HepG2 (cell line): Measurements from ENCODE around the gene HEY2. TPM values are rescaled to one million over a fixed set of nuclear protein-coding genes. Genes with fewer than 3 reads are reported as not detected.

Experiments
- ADNP ChIP-seq: sonication (generic); formaldehyde crosslinking; IDR thresholded peaks from 2 replicates; pipeline ENCODE4 v1.4.0; 2020; ENCODE audit warnings: missing genetic modification reagents
- CENPT ChIP-seq: sonication (generic); formaldehyde crosslinking; IDR thresholded peaks from 2 replicates; pipeline ENCODE4 v1.8.0; 2022; ENCODE audit warnings: low read depth, mild to moderate bottlenecking, moderate library complexity, missing genetic modification reagents
- HCFC1 ChIP-seq: fragments of 150-350 bp; IDR thresholded peaks from 2 replicates; pipeline ENCODE4 v1.6.1; 2014; ENCODE audit warnings: low read depth, low read length
- HNRNPUL1 ChIP-seq: fragments of 200-400 bp; formaldehyde crosslinking; IDR thresholded peaks from 2 replicates; pipeline ENCODE4 v1.6.1; 2017; ENCODE audit warnings: low read depth, mild to moderate bottlenecking, low read length, moderate library complexity
- PRMT3 ChIP-seq: sonication (generic); formaldehyde crosslinking; IDR thresholded peaks from 2 replicates; pipeline ENCODE4 v1.8.1; 2022; ENCODE audit warnings: low read depth, mild to moderate bottlenecking, moderate library complexity, missing genetic modification reagents, borderline replicate concordance
- SALL1 ChIP-seq: sonication (generic); formaldehyde crosslinking; IDR thresholded peaks from 2 replicates; pipeline ENCODE4 v1.8.0; 2022; ENCODE audit warnings: mild to moderate bottlenecking, missing genetic modification reagents
- ZBTB20 ChIP-seq: sonication (generic); formaldehyde crosslinking; IDR thresholded peaks from 2 replicates; pipeline ENCODE4 v1.8.1; 2023; ENCODE audit warnings: missing genetic modification reagents, low read depth, mild to moderate bottlenecking, borderline replicate concordance
- ZNF20 ChIP-seq: sonication (generic); formaldehyde crosslinking; IDR thresholded peaks from 2 replicates; pipeline ENCODE4 v1.4.0; 2020; ENCODE audit warnings: mild to moderate bottlenecking, moderate library complexity, missing genetic modification reagents
- ZNF207 ChIP-seq: fragments of 450-650 bp; IDR thresholded peaks from 2 replicates; pipeline ENCODE4 v1.6.1; 2016; ENCODE audit warnings: antibody characterized with exemption, borderline replicate concordance
- ZNF460 ChIP-seq: sonication (generic); formaldehyde crosslinking; IDR thresholded peaks from 2 replicates; pipeline ENCODE4 v1.5.1; 2020; ENCODE audit warnings: missing genetic modification reagents, mild to moderate bottlenecking, borderline replicate concordance
- polyA plus RNA-seq, 8 experiments: library from polyadenylated mRNA; depleted of rRNA in 3 of 8; stranded (reverse) in 7 of 8; unstranded in 1 of 8; fragments of >200 nt; fragmentation: Illumina TruSeq in 4 of 8; extraction: Trizol in 4 of 8; gene quantifications; 2 replicates each; pipeline versions ENCODE4 v1.2.1 to v1.2.3, GENCODE V29; 2011 to 2016; ENCODE audit warnings: low read depth in 4 of 8, missing spikeins in 1 of 8, mixed read lengths in 1 of 8; ENCODE audit not compliant: insufficient read depth in 1 of 8
- total RNA-seq, 5 experiments: library from RNA; depleted of rRNA; stranded (reverse); fragments of >200 nt; fragmentation: Illumina TruSeq; extraction: Trizol; gene quantifications; 2 replicates each; pipeline ENCODE4 v1.2.3, GENCODE V29; 2016; ENCODE audit warnings: low read depth in 1 of 5
- TF ChIP-seq, protein P1 (sequence below), 2 experiments: fragments of 450-650 bp in 1 of 2; sonication (generic) in 1 of 2; formaldehyde crosslinking in 1 of 2; IDR thresholded peaks; 2 replicates each; pipeline versions ENCODE4 v1.6.1 to v1.8.0; 2016 to 2022; ENCODE audit warnings: antibody characterized with exemption in 1 of 2, mild to moderate bottlenecking in 1 of 2, missing genetic modification reagents in 1 of 2
- TF ChIP-seq, protein P2 (sequence below): sonication (generic); formaldehyde crosslinking; IDR thresholded peaks from 2 replicates; pipeline ENCODE4 v1.4.0; 2020; ENCODE audit warnings: mild to moderate bottlenecking, low read depth, missing genetic modification reagents
- TF ChIP-seq, protein P3 (sequence below): sonication (generic); formaldehyde crosslinking; IDR thresholded peaks from 2 replicates; pipeline ENCODE4 v1.4.0; 2020; ENCODE audit warnings: missing genetic modification reagents, borderline replicate concordance
- TF ChIP-seq, protein P4 (sequence below): sonication (generic); formaldehyde crosslinking; IDR thresholded peaks from 2 replicates; pipeline ENCODE4 v1.4.0; 2020; ENCODE audit warnings: missing genetic modification reagents

The HEY2 gene
- total and polyA plus RNA-seq, 2 of the 13 experiments (the other 11 are each of a cell fraction or from before 2014, with no cell fraction given): 0.04 TPM

DNA sequence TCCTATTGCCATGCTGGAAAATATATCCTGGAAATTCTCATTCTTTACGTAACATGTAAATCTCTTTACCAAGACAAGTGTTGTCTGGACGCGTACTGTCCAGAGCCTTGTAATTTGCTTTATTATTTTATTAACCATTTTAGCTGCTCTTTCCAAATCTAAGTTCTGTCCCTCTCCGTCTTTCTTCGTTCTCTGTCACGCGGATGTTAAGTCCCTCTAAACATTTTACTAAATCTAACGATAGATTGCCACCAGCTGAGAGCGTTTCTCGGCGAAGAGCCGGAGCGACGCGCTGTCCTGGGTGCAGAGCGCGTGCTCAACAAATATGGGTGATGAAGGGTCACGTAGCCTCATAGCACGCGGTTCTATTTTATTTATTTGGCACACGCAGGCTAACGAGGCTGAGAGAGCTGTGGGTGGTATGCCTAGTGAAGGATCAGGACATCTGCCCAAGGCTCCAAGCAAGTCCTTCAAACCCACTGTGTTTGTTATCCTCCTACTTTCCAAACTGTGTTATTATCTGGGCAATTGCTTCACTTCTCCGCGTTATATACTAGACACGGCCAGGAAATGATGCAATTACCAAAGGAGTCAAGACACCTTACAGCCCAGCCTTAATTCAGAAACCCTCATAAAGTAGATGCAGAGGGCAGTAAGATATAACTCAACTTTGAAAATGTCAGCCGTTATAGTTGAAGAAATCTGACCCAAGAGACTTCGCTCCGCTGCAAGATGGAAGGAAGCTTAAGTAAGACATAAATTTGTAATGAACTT lies 31.3 kb downstream of the HEY2 start (continued):
- TF ChIP-seq ZBTB20 (CRISPR knock-in tag): peak; percentile 74; the same call in 1 of the 2 replicates
- 0 out of 2 replicates have a peak, but pooled peaks have one; percentile 8 for TF ChIP-seq HCFC1
- peak; percentile 73 for TF ChIP-seq SALL1 (CRISPR knock-in tag)
- TF ChIP-seq ZNF460 (CRISPR knock-in tag): no peak
- no peak for TF ChIP-seq HNRNPUL1
- no peak for TF ChIP-seq ADNP
- TF ChIP-seq, protein P1, sequence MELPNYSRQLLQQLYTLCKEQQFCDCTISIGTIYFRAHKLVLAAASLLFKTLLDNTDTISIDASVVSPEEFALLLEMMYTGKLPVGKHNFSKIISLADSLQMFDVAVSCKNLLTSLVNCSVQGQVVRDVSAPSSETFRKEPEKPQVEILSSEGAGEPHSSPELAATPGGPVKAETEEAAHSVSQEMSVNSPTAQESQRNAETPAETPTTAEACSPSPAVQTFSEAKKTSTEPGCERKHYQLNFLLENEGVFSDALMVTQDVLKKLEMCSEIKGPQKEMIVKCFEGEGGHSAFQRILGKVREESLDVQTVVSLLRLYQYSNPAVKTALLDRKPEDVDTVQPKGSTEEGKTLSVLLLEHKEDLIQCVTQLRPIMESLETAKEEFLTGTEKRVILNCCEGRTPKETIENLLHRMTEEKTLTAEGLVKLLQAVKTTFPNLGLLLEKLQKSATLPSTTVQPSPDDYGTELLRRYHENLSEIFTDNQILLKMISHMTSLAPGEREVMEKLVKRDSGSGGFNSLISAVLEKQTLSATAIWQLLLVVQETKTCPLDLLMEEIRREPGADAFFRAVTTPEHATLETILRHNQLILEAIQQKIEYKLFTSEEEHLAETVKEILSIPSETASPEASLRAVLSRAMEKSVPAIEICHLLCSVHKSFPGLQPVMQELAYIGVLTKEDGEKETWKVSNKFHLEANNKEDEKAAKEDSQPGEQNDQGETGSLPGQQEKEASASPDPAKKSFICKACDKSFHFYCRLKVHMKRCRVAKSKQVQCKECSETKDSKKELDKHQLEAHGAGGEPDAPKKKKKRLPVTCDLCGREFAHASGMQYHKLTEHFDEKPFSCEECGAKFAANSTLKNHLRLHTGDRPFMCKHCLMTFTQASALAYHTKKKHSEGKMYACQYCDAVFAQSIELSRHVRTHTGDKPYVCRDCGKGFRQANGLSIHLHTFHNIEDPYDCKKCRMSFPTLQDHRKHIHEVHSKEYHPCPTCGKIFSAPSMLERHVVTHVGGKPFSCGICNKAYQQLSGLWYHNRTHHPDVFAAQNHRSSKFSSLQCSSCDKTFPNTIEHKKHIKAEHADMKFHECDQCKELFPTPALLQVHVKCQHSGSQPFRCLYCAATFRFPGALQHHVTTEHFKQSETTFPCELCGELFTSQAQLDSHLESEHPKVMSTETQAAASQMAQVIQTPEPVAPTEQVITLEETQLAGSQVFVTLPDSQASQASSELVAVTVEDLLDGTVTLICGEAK (IDR thresholded peaks at IDR 0.05): no peak
- TF ChIP-seq, protein P1 (CRISPR knock-in tag; IDR thresholded peaks at IDR 0.05): peak; percentile 87; the same call in 1 of the 2 replicates
- TF ChIP-seq, protein P2, sequence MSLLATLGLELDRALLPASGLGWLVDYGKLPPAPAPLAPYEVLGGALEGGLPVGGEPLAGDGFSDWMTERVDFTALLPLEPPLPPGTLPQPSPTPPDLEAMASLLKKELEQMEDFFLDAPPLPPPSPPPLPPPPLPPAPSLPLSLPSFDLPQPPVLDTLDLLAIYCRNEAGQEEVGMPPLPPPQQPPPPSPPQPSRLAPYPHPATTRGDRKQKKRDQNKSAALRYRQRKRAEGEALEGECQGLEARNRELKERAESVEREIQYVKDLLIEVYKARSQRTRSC: no peak; the same call in 1 of the 2 replicates
- no peak for TF ChIP-seq CENPT (CRISPR knock-in tag)
- TF ChIP-seq PRMT3 (CRISPR knock-in tag): no peak
- TF ChIP-seq, protein P3, sequence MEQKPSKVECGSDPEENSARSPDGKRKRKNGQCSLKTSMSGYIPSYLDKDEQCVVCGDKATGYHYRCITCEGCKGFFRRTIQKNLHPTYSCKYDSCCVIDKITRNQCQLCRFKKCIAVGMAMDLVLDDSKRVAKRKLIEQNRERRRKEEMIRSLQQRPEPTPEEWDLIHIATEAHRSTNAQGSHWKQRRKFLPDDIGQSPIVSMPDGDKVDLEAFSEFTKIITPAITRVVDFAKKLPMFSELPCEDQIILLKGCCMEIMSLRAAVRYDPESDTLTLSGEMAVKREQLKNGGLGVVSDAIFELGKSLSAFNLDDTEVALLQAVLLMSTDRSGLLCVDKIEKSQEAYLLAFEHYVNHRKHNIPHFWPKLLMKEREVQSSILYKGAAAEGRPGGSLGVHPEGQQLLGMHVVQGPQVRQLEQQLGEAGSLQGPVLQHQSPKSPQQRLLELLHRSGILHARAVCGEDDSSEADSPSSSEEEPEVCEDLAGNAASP (CRISPR knock-in tag): 0 out of 2 replicates have a peak, but pooled peaks have one; percentile 23
- TF ChIP-seq, protein P4, sequence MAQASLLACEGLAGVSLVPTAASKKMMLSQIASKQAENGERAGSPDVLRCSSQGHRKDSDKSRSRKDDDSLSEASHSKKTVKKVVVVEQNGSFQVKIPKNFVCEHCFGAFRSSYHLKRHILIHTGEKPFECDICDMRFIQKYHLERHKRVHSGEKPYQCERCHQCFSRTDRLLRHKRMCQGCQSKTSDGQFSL: no peak
- no peak for TF ChIP-seq ZNF207
- TF ChIP-seq ZNF20 (CRISPR knock-in tag): no peak
